HS-27A (cell line): ENCODE results near the gene NR3C2.
A peak's percentile ranks its signal among the peaks of the same experiment; 100 is the strongest.

Experiments used
- DNase-seq: peaks from one replicate; pipeline ENCODE4 v3.0.0-alpha.2; 2012; ENCODE audit warnings: low read depth, missing footprints

NR3C2 gene

DNA sequence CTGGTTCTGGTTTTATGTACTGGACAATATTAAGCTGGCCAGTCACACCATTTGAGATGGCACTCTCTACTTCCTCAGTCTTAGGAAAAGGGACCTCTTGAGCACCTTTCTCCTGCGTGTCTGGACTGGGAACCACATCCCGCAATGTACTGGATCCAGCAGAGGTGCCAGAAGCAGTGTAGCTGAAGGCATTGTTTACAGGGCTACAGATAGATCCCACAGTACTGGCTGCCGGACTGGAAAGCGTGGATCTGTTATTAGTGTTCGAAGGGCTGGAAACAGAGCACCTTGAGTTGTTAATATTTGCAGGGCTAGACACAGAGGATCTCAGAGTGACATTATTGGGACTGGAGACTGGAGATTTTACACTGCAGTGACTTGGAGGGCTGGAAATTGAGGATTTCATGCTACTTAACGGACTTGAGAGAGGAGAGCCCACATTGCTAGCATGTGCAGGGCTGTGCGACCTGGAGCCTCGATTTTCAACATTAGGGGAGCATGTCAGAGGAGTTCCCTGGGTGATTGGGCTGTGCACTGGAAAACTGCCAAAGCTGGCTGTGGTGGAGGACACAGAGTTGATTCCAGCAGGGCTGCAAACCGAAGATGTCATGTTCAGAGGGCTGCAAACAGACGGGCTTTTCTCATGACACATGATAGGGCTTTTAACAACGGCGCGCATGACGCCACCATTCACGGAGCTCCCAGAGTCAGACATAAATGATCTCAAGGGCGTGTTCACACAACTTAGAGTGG lies 6.4 kb downstream of the NR3C2 start:
- no peak for DNase-seq

DNA sequence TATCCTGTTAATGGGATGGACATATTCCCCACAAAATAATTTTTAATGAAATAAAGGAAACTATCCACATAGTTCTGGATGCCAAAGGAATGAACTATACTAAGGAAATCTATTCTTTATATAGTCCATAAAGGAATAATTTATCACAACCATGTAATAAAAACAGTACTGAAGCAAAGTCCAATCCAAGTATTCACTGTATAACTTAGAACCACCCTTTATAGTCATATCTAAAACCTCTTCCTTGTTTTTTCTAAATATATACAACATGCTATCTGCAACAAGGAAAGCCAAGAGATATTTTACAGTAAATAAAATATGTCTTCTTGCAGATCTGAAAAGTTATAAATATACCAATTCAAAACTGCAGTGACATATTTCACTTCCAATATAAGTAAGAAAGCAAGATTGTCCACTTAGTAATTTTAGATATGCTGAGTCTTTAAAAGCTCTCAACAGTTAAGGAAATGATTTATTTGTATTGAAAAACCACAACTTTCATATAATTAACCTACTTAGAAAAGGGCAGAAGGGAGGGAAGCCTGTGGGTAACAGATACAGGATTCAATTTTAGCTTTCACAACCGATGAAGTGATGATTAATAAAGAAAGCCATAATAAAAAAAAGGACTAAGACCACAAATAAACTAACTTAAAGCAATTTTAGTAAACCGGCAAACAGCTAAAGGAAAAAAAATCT lies 8.0 kb downstream of the NR3C2 start:
- DNase-seq = no peak

DNA sequence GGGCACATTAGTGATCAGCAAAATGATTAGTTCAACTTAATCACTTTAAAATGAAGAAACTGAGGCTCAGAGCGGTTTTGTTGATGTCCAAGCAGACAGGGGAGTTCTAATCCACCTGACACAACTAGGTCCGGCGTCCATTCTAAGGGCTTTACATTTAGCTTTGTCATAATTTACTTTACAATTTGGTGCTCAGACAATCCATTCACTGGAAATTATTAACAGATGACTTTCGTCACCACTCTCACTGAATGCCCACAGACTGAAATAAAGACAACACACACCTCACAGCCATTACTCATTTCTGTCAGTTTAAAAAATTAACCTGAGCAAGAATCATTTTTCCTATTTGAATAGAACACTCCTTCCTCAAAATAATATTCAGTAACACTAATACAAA lies 10.8 kb downstream of the NR3C2 start:
- no peak for DNase-seq

DNA sequence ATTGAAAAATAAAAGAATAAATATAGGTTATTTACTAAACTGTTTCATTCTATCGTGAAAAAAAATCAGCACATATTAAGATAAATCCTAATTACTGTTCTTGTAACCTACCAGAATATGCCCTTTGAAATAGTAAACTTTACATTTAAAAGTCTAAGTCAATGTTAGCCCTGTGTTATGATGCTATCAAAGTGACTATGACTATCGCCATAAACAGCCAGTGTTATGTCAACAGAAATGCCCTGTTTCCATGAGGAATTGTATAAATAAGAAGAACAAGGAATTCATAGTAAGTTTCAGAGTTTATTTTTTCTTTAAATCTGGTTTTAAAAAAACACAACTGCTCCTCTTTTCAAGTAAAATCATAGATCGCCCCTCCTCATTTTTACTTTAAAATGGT lies 11.4 kb downstream of the NR3C2 start:
- DNase-seq = no peak

DNA sequence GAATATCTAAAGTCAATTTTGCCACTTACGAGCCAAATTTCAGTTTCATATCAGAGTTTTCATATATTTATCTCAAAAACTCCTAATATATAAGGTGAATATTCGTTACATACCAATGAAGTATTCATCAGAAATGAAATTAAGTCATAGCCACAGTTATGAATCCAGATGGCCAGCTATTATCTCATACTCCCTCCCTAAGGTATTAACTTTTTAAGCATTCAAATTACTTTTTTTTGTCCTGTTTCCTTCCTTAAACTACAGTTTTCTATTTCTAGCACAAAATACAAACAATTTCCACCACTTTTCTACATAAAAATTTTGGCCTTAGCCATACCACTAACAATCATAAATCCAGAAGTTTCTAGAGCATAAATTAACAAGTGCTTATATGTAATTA lies 13.0 kb downstream of the NR3C2 start:
- no peak for DNase-seq

DNA sequence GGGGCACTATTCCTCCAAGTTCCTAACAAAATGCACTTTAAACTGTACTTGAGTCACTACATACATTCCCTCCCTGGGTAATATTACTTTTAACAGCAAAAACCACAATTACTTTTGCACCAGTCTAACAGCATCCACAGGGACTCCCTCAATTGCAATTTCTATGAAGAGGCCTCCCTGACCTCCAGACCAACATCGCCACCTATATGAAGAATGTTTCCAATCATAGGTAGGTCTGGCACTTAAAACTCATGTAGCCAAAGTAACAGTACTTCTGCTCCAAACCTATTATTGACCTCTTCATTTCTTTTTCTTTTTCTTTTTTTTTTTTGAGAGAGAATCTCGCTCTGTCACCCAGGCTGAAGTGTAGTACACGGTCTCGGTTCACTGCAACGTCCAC lies 15.6 kb downstream of the NR3C2 start:
- no peak for DNase-seq

DNA sequence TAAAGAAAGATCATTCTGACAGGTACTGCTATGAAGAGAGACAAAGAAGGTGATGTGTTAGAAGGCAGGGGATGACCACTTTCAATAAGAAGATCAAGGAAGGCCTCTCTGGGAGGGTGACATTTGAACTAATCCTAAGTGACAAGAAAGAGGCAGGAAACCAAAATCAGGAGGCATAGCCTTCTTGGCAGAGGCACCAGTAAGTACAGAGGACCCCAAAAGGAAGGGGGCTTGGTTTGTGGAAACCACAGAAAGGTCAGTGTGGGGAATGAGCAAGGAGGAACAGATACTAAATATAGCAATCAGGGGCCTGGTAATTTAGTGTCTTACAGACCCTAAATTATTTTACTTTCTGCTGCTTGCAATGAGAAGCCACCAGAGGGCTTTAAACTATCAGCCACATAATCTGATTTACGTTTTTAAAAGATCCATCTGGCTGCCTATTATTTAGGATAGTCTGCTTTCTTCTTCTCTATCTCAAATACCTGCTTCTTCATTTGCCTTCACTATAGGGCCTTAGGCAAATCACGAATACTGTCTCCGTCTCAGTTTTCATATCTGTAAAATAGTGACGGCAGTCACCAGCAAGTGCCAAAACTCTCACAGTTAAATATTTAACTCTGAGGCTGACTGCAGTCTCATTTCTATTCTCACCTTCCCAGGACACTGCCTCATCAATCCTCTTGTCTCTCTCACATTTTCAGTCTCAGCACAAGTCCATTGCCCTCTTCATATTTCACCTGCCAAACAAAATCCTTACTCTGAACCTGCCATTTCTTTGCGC lies 16.7 kb downstream of the NR3C2 start:
- DNase-seq = no peak

DNA sequence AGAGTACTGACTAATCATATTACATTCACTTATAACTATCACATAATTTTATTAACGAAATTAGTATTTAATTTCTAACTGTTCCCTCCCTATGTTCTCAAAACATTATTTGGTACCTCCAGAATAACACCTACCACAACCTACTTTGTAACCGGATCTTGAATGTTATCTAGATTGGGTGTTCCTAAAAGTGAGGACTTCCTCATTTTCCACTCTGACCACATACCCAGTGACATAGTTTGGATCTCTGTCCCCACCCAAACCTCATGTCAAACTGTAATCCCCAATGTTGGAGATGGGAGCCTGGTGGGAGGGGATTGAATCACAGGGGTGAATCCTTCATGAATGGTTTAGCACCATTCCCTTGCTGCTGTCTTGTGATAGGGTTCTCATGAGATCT lies 21.8 kb downstream of the NR3C2 start:
- no peak for DNase-seq

DNA sequence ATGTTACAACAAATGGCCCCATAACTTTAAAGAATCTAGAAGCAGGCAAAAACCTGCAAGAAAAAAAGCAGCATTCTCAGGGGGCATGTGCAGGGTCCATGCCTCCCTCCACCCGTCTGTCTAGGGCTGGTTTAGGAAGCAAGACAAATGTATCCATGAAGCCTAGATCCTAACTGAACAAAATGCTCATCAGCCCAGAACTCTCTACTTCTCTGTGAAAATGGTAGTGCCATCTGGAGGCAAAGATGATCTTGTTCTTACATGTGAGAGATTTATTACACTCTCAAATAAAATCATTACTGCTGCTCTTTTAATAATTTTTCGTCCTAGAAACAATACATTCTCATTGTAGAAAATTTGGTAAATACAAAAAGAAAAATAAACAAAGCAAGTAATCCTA lies 26.7 kb downstream of the NR3C2 start:
- no peak for DNase-seq

DNA sequence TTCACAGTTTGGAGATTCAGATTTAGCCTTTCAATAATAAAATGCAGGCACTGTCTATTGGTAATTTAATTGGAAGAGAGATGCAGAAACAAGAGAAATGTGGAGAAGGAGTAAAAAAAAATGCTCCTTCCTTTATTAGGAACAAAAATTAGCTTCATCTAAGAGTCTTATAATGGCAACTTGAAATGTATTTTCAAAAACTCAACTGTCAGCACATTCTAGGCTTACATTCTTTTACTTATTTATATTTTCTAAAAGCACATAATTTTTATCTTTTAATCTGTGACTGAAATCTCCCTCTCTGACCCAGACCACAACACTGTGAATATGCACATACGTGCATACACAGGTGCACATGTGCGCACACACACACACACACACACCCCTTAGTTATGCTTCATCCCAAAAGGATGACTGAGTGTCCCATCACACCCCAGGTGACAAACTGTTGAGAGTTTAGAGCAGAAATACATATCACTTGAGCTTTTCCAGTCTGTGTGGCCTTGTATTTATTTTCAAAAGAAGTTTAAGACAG lies 29.7 kb downstream of the NR3C2 start:
- DNase-seq = no peak

DNA sequence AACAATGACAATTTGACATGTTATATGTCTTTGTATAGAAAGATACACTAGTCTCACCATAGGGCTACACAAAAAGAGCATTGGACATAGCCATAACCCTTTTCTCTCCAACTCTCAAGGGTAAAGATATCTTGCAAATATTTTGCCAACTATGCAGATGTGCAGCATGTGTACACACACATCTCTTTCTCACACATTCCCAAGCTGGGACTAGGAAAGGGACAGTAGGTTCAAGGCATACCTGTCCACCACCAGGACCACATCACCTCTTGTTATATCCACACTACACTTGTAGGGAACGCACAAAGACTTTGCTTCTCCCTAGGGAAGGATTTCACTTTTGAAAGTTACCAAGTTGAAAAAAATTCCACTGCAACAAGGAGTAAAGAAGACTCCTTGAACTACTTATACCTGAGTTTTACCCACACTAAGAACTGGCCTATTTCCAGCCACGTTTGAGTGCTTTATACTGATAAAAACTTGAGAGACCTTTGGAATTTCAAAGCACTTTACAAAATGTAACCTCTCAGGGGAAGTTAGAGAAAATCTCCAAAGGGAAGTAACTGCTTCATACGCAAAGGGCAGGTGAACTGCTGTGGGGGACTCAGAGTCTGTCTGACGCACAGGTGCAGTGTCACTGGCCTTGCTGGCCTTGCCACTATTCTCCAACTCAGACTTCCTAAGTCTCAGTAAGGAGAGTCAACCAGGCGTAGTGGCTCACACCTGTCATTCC lies 36.9 kb downstream of the NR3C2 start:
- no peak for DNase-seq

DNA sequence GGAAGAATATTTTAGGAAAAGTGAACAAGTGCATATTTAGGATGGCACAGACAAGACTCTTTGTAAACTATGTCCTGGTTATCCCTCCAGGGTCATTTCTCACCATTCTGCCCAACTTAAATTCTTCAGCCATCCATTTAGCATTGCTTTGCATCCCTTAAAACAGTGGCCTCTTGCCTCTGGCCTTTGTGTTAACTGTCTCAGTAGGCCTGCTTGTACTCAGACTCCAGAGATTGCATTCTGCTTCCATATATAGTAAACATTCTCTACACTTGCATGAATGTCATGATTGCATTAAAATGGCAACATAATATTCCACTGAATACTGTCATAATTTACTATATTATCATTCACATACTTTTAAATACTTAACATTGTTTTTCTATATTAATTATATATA lies 43.2 kb downstream of the NR3C2 start:
- DNase-seq = no peak

DNA sequence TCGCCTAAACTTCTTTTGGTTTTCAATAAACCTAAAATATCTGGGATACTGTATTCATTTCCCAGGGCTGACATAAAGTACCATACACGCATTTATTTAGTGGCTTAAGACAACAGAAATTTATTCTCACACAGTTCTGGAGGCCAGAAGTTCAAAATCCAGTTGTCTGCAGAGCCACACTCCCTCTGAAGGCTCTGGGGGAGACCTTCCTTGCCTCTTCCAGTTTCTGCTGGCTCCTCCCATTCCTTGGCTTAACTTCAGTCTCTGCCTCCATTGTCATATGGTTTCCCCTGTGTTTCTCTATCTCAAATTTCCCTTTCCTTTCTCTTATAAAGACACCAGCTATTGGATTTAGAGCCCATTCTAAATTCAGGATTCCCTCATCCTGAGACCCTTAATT lies 44.4 kb downstream of the NR3C2 start:
- no peak for DNase-seq

DNA sequence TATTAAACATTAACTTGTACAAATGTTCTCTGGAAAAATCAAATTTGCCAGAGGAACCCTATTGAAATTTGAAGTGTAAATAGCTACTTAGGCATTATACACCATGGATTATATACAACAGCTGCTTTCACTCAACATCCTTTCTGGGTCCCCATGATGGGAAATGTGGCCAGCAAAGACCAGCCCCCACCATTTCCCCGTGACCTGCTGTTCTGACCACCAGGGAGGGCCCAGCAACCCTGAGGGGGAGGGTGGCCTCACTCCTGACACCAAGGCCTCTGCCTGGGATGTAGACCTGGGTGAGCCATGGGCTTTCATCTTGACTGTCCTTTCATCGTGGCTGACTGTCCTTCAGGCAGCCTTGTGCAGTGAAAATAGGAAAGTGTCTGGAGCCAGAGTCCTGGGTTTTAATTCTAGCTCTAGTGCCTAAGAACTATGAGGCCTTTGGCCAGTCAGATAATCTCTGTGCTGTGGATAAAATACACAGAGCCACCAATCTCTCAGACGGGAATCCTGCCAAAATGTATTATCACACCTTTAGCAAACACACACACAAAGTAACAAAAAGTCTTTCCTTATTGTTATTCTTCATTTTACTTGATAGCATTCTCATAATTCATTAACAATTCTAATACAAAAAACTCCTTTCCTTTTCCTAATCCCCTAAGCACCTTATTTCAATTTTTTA lies 45.1 kb downstream of the NR3C2 start:
- DNase-seq = no peak

DNA sequence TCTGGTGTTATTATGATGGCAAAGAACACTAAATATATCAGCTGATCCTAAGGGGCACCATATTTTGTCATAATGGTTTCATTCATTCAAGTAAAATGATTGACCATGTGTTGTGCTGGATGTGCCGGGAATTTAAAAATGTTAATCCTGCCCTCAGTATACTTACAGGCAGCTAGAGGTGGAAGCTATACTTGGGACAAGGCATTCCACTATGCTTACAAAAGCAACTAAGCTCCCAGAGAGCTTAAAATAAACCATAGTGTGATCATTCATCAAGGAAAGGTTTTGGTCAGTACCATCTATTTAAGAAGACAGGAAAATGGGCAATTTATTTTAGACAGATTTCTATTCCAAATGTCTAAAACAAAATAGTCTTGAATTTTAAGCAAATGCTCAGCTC lies 46.4 kb downstream of the NR3C2 start:
- DNase-seq = no peak

DNA sequence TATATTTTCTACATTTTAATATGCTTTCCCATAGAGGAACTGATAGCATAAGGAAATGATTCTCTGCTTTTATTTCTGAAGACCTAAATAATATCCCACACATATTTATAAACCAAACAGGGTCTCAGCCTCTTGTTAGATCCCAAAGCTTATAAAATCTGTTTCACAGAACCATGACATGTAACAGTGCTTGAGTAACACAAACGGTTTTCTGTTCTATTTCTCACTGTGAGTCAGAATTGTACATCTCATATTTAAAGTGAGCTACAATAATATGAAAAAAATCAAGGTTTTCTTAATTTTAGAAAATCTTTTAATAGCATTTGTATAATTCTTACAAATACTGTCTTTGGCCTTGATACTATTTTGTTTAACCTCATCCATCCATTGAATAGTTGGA lies 51.2 kb downstream of the NR3C2 start:
- no peak for DNase-seq

DNA sequence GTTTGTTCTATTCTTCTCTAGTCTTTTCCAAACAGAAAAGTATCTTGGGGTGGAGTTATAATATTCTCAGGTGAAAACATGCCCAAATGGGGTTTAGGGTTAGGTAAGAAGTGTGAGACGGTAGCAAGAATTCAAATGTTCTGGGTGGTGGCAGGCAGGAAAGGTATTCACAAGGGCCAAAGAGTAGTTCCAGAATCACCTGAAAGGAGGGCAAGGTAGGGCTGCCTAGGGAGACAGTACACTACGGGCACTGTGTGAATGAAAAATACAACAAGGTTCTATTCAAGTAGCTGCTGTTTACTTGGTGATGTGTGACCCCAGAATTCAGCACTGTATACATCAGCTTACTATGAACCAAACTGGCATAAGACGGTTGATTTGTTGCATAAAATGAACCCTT lies 51.9 kb downstream of the NR3C2 start:
- no peak for DNase-seq

DNA sequence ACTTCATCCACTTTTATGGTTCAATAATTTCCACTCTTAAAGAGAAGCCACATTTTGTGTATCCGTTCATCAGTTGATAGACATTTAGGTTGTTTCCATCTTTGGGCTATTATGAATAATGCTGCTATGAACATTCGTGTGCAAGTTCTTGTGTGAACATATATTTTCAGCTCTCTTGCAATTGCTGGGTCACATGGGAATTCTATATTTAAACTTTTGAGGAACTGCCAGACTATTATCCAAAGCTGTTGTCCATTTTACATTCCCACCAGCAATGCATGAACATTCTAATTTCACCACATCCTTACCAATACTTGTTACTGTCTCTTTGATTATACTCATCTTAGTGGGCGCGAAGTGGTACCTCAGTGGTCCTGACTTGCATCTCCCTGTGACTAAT lies 61.9 kb downstream of the NR3C2 start:
- no peak for DNase-seq

DNA sequence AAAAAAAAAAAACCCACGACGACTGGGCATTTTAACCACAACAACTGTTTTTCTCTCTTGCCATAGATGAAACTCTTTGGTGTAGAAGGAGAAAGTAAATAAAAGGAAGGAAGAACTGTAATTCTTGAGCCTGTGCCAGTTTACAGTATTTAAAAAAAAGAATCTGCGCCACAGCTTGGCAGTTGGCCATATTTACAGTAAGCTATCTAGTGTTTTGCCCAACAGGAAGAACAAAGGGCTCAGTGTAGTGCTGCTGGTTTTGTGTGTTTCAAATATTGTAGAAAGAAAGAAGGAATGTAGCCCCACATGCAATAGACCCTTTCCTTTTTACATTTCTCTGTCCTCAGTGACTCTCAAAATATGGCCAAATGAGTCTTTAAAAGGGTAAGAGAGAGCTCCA lies 66.1 kb downstream of the NR3C2 start:
- peak; percentile 47 for DNase-seq

DNA sequence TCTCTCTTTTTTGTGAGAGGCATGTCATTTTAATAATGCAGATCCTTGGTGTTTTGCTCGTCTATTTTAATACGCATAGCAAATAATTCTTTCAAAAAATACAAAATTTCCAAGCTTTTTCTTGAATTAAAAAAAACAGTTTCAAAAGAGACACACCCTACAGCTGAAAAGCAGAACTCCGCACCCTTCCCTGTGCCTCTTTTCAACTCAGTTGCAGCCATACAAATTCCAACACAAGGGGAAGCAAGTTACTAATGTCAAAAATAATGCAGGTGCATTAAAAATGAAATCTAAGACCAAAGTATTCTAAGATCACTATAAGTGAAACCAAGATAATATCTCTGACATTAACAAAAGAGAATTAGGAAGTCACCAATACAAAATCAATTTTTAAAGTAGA lies 66.6 kb downstream of the NR3C2 start:
- no peak for DNase-seq

DNA sequence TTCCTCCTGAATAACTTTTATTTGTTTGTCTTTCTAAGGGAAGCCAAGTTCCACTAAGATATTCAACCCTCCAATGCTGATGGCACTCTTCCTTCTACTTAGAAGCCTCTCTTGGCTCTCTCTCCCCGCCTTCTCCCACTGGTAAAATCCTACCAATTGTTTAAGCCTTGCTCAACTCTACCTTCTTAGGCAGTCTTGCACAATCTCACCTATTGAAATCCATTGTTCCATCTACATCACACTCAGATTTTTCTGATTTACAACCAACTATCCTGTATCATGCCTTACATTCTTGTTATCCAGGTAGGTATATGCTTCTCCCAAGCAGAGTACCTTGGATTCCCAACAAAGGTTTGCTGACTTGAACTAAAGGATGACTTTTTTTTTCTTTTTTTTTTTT lies 69.1 kb downstream of the NR3C2 start:
- no peak for DNase-seq

DNA sequence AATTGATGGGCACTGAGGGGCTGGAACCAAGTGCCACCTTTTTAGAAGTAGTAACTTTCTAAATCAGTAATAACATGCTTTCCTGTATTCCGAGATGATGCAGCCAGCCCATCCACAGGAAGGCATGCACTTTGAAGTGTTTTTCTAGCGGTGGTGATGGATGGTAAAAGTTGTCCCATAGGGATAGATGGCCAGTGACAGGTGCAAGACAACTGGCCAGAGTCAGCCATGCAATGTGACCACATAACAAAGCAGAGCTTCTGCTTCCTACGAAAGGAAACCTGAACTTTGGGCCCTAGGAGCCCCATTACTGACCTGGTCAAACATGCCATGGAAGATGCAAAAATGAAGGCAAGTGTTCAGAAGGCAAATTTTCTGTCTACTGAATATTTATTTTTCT lies 72.3 kb downstream of the NR3C2 start:
- DNase-seq = no peak
